Skin epidermis (tissue), 12 donors: ENCODE results near the gene BMERB1.
A peak's percentile ranks its signal among the peaks of the same experiment; 100 is the strongest.

Experiments used
- H3K27ac ChIP-seq, 21 experiments: fragments of 200-600 bp; sonication (generic) in 11 of 21; one replicate each; pipeline ENCODE4 v1.5.0; 2020; ENCODE audit warnings: mild to moderate bottlenecking in 3 of 21, inconsistent platforms in 2 of 21, moderate library complexity in 2 of 21
- H3K4me3 ChIP-seq, 7 experiments: fragments of 200-600 bp; sonication (generic) in 2 of 7; one replicate each; pipeline ENCODE4 v1.5.0; 2020; ENCODE audit warnings: inconsistent platforms in 2 of 7, mild to moderate bottlenecking in 2 of 7, moderate library complexity in 1 of 7

The BMERB1 gene

GRCh38 chr16:15620611-15621195 is 186.3 kb downstream of the BMERB1 start:
- no peak overlapping the region for H3K4me3 ChIP-seq
- H3K27ac ChIP-seq: no peak overlapping the region

DNA sequence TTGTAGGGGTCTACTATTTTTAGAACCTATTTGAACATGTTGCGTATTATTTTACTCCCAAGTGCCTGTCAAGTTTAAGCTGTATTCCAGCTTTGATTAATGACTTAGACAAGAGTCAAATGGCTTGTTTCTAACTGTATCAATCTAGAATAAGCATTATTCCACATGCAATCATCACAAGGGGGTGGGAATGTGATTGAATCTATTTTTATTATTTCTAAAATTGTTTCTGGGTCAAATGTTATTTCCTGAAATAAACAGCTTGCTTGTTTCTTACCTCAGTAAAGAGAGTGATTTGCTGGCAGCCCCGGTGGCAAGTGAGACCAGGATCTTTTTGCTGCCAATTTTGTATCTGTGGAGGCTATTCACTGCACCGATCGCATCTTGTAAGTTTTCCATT is 187.1 kb downstream of the BMERB1 start:
- no peak overlapping the region for H3K4me3 ChIP-seq
- no peak overlapping the region for H3K27ac ChIP-seq

GRCh38 chr16:15621889-15622288 is 187.5 kb downstream of the BMERB1 start:
- no peak overlapping the region for H3K27ac ChIP-seq

DNA sequence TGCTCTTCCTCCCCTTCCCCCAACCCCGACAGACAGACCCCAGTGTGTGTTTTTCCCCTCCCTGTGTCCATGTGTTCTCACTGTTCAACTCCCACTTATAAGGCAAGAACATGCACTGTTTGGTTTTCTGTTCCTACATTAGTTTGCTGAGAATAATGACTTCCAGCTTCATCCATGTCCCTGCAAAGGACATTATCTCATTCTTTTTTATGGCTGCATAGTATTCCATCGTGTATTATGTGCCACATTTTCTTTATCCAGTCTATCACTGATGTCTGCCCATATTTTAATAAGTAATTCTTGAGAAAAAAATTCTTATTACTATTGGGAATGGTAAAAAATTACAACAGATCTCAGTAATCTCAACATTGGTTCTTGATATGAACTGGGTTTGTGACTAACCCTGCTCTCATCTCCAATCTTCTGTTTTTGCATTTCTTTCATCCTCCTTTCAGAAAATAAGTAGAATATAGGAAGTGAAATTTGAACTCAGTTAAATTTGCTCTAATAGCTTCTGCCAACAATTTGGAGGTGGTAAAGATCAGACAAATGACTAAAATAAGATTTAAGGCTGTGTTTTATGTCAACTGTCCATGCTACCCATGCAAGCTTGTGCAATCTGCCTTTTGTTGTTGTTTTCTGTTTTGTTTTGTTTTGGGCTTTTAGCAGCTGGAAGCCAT is 197.5 kb downstream of the BMERB1 start:
- no peak overlapping the region for H3K27ac ChIP-seq
- no peak overlapping the region for H3K4me3 ChIP-seq

More at GRCh38 chr16:15621889-15622288, 187.5 kb downstream of the BMERB1 start:
- H3K4me3 ChIP-seq: no peak overlapping the region

- Histone ChIP-seq H3K27ac (peak overlapping the region in 6 of 21 experiments; percentile 11 to 74 (median 48)), H3K4me3 (no peak overlapping the region)
Observed at GRCh38 chr16:15635926-15636325, 201.5 kb downstream of the BMERB1 start.

DNA sequence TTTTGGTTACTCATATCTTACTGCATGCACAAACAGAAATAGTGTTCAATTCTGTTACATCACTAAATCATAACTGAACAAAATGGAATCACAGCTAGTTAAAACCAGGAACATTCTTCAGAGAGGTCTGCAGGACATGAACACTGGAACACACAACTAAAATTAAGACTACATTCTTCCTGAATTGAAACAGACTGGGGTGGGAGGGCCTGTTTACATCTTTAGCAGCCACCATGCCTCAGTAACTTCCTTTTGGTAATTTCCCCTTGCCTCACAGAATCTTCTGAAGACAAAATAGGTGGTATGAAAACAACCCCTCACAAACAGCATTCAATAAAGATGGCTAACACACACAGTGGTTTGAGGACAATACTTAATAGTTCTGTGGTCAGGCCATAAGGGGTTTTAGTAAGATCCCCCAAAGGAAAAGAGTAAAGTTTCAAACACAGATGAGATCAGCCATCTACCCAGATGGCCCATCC is 202.0 kb downstream of the BMERB1 start:
- peak overlapping the region in 6 of 21 experiments; percentile 11 to 74 (median 48) for H3K27ac ChIP-seq
- H3K4me3 ChIP-seq: no peak overlapping the region
